Uterus (tissue), 4 donors: ENCODE measurements around the gene PAPSS2. TPM values are rescaled to one million over a fixed set of nuclear protein-coding genes. Genes with fewer than 3 reads are reported as not detected.

Experiments
- DNase-seq, 2 donors: peaks; one replicate each; pipeline ENCODE4 v3.0.0-alpha.2; 2019 to 2020
- H3K27ac ChIP-seq, 2 donors: fragments of 200-600 bp; sonication (generic); 1 replicate in 1 of 2; 2 replicates in 1 of 2; pipeline ENCODE4 v1.5.1; 2016 to 2018
- H3K27me3 ChIP-seq, 2 donors: fragments of 200-600 bp; sonication (generic); one replicate each; pipeline ENCODE4 v1.5.1; 2018 to 2019; ENCODE audit warnings: control low read depth in 1 of 2
- H3K36me3 ChIP-seq, 2 donors: fragments of 200-600 bp; sonication (generic); one replicate each; pipeline ENCODE4 v1.5.1; 2019; ENCODE audit warnings: control low read depth in 1 of 2
- H3K4me1 ChIP-seq, 2 donors: fragments of 200-600 bp; sonication (generic); one replicate each; pipeline ENCODE4 v1.5.1; 2018 to 2019; ENCODE audit warnings: control low read depth in 1 of 2
- H3K4me3 ChIP-seq, 2 donors: fragments of 200-600 bp; sonication (generic); 1 replicate in 1 of 2; 2 replicates in 1 of 2; pipeline ENCODE4 v1.5.1; 2018 to 2019; ENCODE audit warnings: mild to moderate bottlenecking in 1 of 2
- H3K9me3 ChIP-seq, 2 donors: fragments of 200-600 bp; sonication (generic); one replicate each; pipeline ENCODE4 v1.5.1; 2019; ENCODE audit warnings: control low read depth in 1 of 2
- POLR2A ChIP-seq, 2 donors: fragments of 450-650 bp; IDR thresholded peaks; one replicate each; pipeline ENCODE4 v1.6.1; 2016; ENCODE audit warnings: antibody characterized with exemption in 2 of 2, mild to moderate bottlenecking in 1 of 2, moderate library complexity in 1 of 2
- intact Hi-C: fragments of 100-400 bp; cut with DNase I; formaldehyde crosslinking; loops from one replicate; pipeline ENCODE4 v1.15.1; 2023; ENCODE audit warnings: low total_unique reads
- total RNA-seq, 4 donors: library from RNA; depleted of rRNA in 3 of 4; stranded (reverse); fragments of >200 nt in 3 of 4; gene quantifications; one replicate each; pipeline versions ENCODE4 v1.1.0 to v1.2.4, GENCODE V29; 2014 to 2023
- TF ChIP-seq, protein P1 (sequence below), 4 experiments: fragments of 200-600 bp in 2 of 4; fragments of 450-650 bp in 2 of 4; sonication (generic) in 2 of 4; IDR thresholded peaks; one replicate each; pipeline ENCODE4 v1.5.1; 2016 to 2019; ENCODE audit warnings: antibody characterized with exemption in 4 of 4, mild to moderate bottlenecking in 2 of 4, moderate library complexity in 1 of 4
- donor health status: DM: yes; HTN: yes; CAD: no.

Gene PAPSS2
- total RNA-seq, 4 donors from 2014 or later, result 16.2 to 30.2 (median 22.9) TPM

DNA sequence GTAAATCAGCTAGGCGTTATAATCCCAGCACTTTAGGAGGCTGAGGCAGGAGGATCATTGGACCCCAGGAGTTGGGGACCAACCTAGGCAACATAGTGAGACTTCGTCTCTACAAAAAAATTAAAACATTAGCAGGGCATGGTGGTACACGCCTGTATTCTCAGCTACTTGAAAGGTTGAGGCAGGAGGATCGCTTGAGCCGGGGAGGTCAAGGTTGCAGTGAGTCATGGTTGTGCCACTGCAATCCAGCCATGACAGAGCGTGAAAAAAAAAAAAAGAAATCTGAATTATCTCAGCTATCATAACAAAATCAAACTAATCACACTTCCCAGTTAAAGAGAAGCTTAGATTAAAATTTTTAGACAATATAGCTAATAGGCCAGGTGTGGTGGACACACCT is 123.0 kb downstream of the PAPSS2 start:
- Histone ChIP-seq H3K36me3 (no peaks in the 10 kb centered on the region), H3K4me1 (no peaks in the 10 kb centered on the region), H3K9me3 (no peaks in the 10 kb centered on the region), H3K27me3 (no peaks in the 10 kb centered on the region), H3K4me3 (no peak overlapping the region), H3K27ac (no peak overlapping the region)
- no peak for TF ChIP-seq POLR2A (IDR thresholded peaks at IDR 0.05)
- TF ChIP-seq, protein P1, sequence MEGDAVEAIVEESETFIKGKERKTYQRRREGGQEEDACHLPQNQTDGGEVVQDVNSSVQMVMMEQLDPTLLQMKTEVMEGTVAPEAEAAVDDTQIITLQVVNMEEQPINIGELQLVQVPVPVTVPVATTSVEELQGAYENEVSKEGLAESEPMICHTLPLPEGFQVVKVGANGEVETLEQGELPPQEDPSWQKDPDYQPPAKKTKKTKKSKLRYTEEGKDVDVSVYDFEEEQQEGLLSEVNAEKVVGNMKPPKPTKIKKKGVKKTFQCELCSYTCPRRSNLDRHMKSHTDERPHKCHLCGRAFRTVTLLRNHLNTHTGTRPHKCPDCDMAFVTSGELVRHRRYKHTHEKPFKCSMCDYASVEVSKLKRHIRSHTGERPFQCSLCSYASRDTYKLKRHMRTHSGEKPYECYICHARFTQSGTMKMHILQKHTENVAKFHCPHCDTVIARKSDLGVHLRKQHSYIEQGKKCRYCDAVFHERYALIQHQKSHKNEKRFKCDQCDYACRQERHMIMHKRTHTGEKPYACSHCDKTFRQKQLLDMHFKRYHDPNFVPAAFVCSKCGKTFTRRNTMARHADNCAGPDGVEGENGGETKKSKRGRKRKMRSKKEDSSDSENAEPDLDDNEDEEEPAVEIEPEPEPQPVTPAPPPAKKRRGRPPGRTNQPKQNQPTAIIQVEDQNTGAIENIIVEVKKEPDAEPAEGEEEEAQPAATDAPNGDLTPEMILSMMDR (IDR thresholded peaks at IDR 0.05), result no peak
- intact Hi-C loops, result no loop called here
- DNase-seq, result no peak

- H3K27me3 ChIP-seq, result no peaks in the 10 kb centered on the region
- no peaks in the 10 kb centered on the region for H3K4me1 ChIP-seq
- no peak overlapping the region for H3K27ac ChIP-seq
- intact Hi-C loops, result no loop called here
- TF ChIP-seq, protein P1 (IDR thresholded peaks at IDR 0.05), result no peak
- TF ChIP-seq POLR2A (IDR thresholded peaks at IDR 0.05), result no peak
- H3K36me3 ChIP-seq, result no peaks in the 10 kb centered on the region
- H3K9me3 ChIP-seq, result no peaks in the 10 kb centered on the region
- DNase-seq, result no peak
- H3K4me3 ChIP-seq, result no peak overlapping the region
Observed at GRCh38 chr10:87786421-87786820, 126.7 kb downstream of the PAPSS2 start.

DNA sequence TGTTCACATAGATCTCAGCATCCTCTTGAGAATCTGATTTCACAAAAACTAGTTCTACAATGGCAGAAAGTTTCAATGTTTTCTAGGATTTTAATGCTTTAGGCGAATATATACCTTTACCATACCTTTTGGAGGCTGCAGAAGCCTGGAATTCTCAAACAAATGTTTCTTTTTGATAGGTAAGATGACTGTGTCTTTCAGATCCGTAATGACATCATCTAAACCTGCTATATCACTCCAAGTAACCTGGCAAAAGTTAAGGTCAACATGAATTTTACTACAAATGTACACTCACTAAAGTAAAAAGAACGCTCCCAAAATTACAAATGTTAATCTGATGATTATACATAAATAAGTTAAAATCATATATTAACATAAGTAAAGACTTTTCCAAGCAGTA is 130.5 kb downstream of the PAPSS2 start:
- H3K9me3 ChIP-seq, result no peaks in the 10 kb centered on the region
- H3K4me1 ChIP-seq, result no peaks in the 10 kb centered on the region
- H3K27ac ChIP-seq, result no peak overlapping the region
- H3K36me3 ChIP-seq, result no peaks in the 10 kb centered on the region
- intact Hi-C loops, result no loop called here
- H3K4me3 ChIP-seq, result no peak overlapping the region
- TF ChIP-seq POLR2A (IDR thresholded peaks at IDR 0.05), result no peak
- TF ChIP-seq, protein P1 (IDR thresholded peaks at IDR 0.05), result no peak
- DNase-seq, result no peak
- no peaks in the 10 kb centered on the region for H3K27me3 ChIP-seq

- Histone ChIP-seq H3K9me3 (no peaks in the 10 kb centered on the region), H3K27ac (no peak overlapping the region), H3K36me3 (no peaks in the 10 kb centered on the region), H3K4me3 (no peak overlapping the region), H3K4me1 (no peaks in the 10 kb centered on the region), H3K27me3 (no peaks in the 10 kb centered on the region)
- DNase-seq, result no peak
- TF ChIP-seq POLR2A (IDR thresholded peaks at IDR 0.05), result no peak
- TF ChIP-seq, protein P1 (IDR thresholded peaks at IDR 0.05), result no peak
- intact Hi-C loops, result no loop called here
Observed at GRCh38 chr10:87794285-87794684, 134.6 kb downstream of the PAPSS2 start.

Other genes starting within 250 kb of the PAPSS2 start
- gene MINPP1, start 155.0 kb upstream of the PAPSS2 start, total RNA-seq, result 10 to 100 TPM in 3 of 4 donors, 1 to 10 TPM in 1; 3.1 to 34.4 (median 19.3) TPM
- gene ATAD1, start 158.3 kb downstream of the PAPSS2 start, total RNA-seq, result 10 to 100 TPM; 13.8 to 69.9 (median 31.5) TPM
- 1 to 10 TPM in 1 of 4 donors, under 1 TPM in 1, not detected in 2; 0.62 to 1.3 TPM for gene KLLN, start 203.7 kb downstream of the PAPSS2 start, total RNA-seq
- gene PTEN, start 203.7 kb downstream of the PAPSS2 start, total RNA-seq, result 100 to 1,000 TPM in 3 of 4 donors, 10 to 100 TPM in 1; 40.0 to 317 (median 189) TPM